ENCODE data around the gene ADGRG6.
A peak's percentile ranks its signal among the peaks of the same experiment; 100 is the strongest.

Gene ADGRG6

GRCh38 chr6:142376800-142377496, 75.1 kb downstream of the ADGRG6 start:
- peak; percentile 52 for DNase-seq (ENCODE audit: low spot score)

GRCh38 chr6:142377497-142377848, 75.7 kb downstream of the ADGRG6 start:
- no peak for DNase-seq (ENCODE audit: low spot score)

GRCh38 chr6:142378138-142378875, 76.5 kb downstream of the ADGRG6 start:
- DNase-seq (ENCODE audit: low spot score) = peak; percentile 42

- DNase-seq (ENCODE audit: low spot score) = no peak
These were observed 78.8 kb downstream of the ADGRG6 start for GRCh38 chr6:142380626-142381025.

- no peak for DNase-seq (ENCODE audit: low spot score)
These were observed 79.4 kb downstream of the ADGRG6 start for GRCh38 chr6:142381181-142381580.

- DNase-seq (ENCODE audit: low spot score) = no peak
These were observed 80.1 kb downstream of the ADGRG6 start for GRCh38 chr6:142381845-142382378.

GRCh38 chr6:142384519-142385254, 82.9 kb downstream of the ADGRG6 start:
- no peak for DNase-seq (ENCODE audit: low spot score)

GRCh38 chr6:142385352-142385751, 83.5 kb downstream of the ADGRG6 start:
- no peak for DNase-seq (ENCODE audit: low spot score)

- DNase-seq (ENCODE audit: low spot score) = no peak
These were observed 84.8 kb downstream of the ADGRG6 start for GRCh38 chr6:142386657-142387056.

- no peak for DNase-seq (ENCODE audit: low spot score)
These were observed 86.4 kb downstream of the ADGRG6 start for GRCh38 chr6:142387997-142388815.

GRCh38 chr6:142395266-142395665, 93.5 kb downstream of the ADGRG6 start:
- no peak for DNase-seq (ENCODE audit: low spot score)

- no peak for DNase-seq (ENCODE audit: low spot score)
These were observed 94.0 kb downstream of the ADGRG6 start for GRCh38 chr6:142395768-142396231.

GRCh38 chr6:142398353-142398752, 96.5 kb downstream of the ADGRG6 start:
- no peak for DNase-seq (ENCODE audit: low spot score)

- no peak for DNase-seq (ENCODE audit: low spot score)
These were observed 97.9 kb downstream of the ADGRG6 start for GRCh38 chr6:142399739-142400138.

- no peak for DNase-seq (ENCODE audit: low spot score)
These were observed 98.7 kb downstream of the ADGRG6 start for GRCh38 chr6:142400495-142400894.

GRCh38 chr6:142401838-142402237, 100.0 kb downstream of the ADGRG6 start:
- no peak for DNase-seq (ENCODE audit: low spot score)

- DNase-seq (ENCODE audit: low spot score) = no peak
These were observed 102.9 kb downstream of the ADGRG6 start for GRCh38 chr6:142404751-142405150.

GRCh38 chr6:142406131-142406530, 104.3 kb downstream of the ADGRG6 start:
- DNase-seq (ENCODE audit: low spot score) = no peak

GRCh38 chr6:142407685-142408273, 106.0 kb downstream of the ADGRG6 start:
- DNase-seq (ENCODE audit: low spot score) = no peak

- no peak for DNase-seq (ENCODE audit: low spot score)
These were observed 106.6 kb downstream of the ADGRG6 start for GRCh38 chr6:142408409-142408808.

GRCh38 chr6:142409794-142410193, 108.0 kb downstream of the ADGRG6 start:
- no peak for DNase-seq (ENCODE audit: low spot score)
